DOHH2 (cell line): Measurements from ENCODE around the gene MED28.

ENCODE experiments used
- CTCF ChIP-seq: fragments of 200-600 bp; sonication (generic); IDR thresholded peaks from one replicate; pipeline ENCODE4 v1.5.1; 2014; ENCODE audit warnings: antibody characterized with exemption, mild to moderate bottlenecking, low read depth, low read length; ENCODE audit not compliant: poor library complexity, severe bottlenecking
- EZH2phosphoT487 ChIP-seq: fragments of 200-600 bp; sonication (generic); IDR thresholded peaks from 2 replicates; pipeline ENCODE4 v1.6.1; 2017; ENCODE audit warnings: borderline replicate concordance, mild to moderate bottlenecking, antibody characterized with exemption, low read length, moderate library complexity, mixed read lengths

GRCh38 chr4:17589355-17589754 is 25.1 kb upstream of the MED28 start:
- TF ChIP-seq CTCF (no peak), EZH2phosphoT487 (no peak)
